H9 (cell line): ENCODE measurements around the gene TMPRSS3. TPM values are rescaled to one million over a fixed set of nuclear protein-coding genes. Genes with fewer than 3 reads are reported as not detected.

ENCODE experiments used
- DNase-seq: peaks from one replicate; pipeline ENCODE4 v3.0.0-alpha.2; 2017
- H2AFZ ChIP-seq: one replicate; pipeline ENCODE4 v1.6.1; 2013; ENCODE audit warnings: mild to moderate bottlenecking, low read length, control low read depth, moderate library complexity
- H2AK5ac ChIP-seq: 2 replicates; pipeline ENCODE4 v1.6.1; 2013; ENCODE audit warnings: low read length, control low read depth, mixed read lengths; ENCODE audit not compliant: insufficient read length
- H2BK120ac ChIP-seq: one replicate; pipeline ENCODE4 v1.6.1; 2013; ENCODE audit warnings: low read depth, mild to moderate bottlenecking, low read length, control low read depth, inconsistent platforms; ENCODE audit not compliant: poor library complexity, severe bottlenecking
- H2BK12ac ChIP-seq: 2 replicates; pipeline ENCODE4 v1.6.1; 2013; ENCODE audit warnings: low read length, control low read depth, mixed read lengths, low read depth; ENCODE audit not compliant: insufficient read length
- H2BK15ac ChIP-seq: 2 replicates; pipeline ENCODE4 v1.6.1; 2013; ENCODE audit warnings: low read depth, low read length, control low read depth
- H2BK20ac ChIP-seq: one replicate; pipeline ENCODE4 v1.6.1; 2013; ENCODE audit warnings: low read depth, mild to moderate bottlenecking, low read length, control low read depth, inconsistent platforms; ENCODE audit not compliant: poor library complexity, severe bottlenecking
- H2BK5ac ChIP-seq: 2 replicates; pipeline ENCODE4 v1.6.1; 2013; ENCODE audit warnings: low read length, control low read depth, mixed read lengths; ENCODE audit not compliant: insufficient read length
- H3K14ac ChIP-seq: 2 replicates; pipeline ENCODE4 v1.6.1; 2013; ENCODE audit warnings: low read length, control low read depth; ENCODE audit not compliant: insufficient read depth
- H3K18ac ChIP-seq: 2 replicates; pipeline ENCODE4 v1.6.1; 2013; ENCODE audit warnings: low read depth, mild to moderate bottlenecking, mixed read lengths, low read length, control low read depth; ENCODE audit not compliant: insufficient read length
- H3K23ac ChIP-seq: 2 replicates; pipeline ENCODE4 v1.6.1; 2013; ENCODE audit warnings: low read length, control low read depth, mixed read lengths, low read depth; ENCODE audit not compliant: insufficient read length
- H3K23me2 ChIP-seq: 2 replicates; pipeline ENCODE4 v1.6.1; 2013; ENCODE audit warnings: low read depth, mild to moderate bottlenecking, mixed read lengths, low read length, control low read depth; ENCODE audit not compliant: insufficient read length, poor library complexity, severe bottlenecking
- H3K27ac ChIP-seq: 2 replicates; pipeline ENCODE4 v1.5.1; 2013; ENCODE audit warnings: low read length, control low read depth, mixed read lengths, low read depth; ENCODE audit not compliant: insufficient read length
- H3K27me3 ChIP-seq: 2 replicates; pipeline ENCODE4 v1.6.1; 2013; ENCODE audit warnings: low read length, control low read depth, inconsistent platforms; ENCODE audit not compliant: insufficient read depth
- H3K4ac ChIP-seq: 2 replicates; pipeline ENCODE4 v1.6.1; 2013; ENCODE audit warnings: low read depth, mild to moderate bottlenecking, control low read depth, inconsistent platforms, low read length, moderate library complexity
- H3K4me1 ChIP-seq: 2 replicates; pipeline ENCODE4 v1.6.1; 2013; ENCODE audit warnings: low read length, control low read depth, inconsistent platforms; ENCODE audit not compliant: insufficient read depth
- H3K4me2 ChIP-seq: 2 replicates; pipeline ENCODE4 v1.6.1; 2013; ENCODE audit warnings: low read length, control low read depth, mixed read lengths; ENCODE audit not compliant: insufficient read length, insufficient read depth
- H3K56ac ChIP-seq: 2 replicates; pipeline ENCODE4 v1.6.1; 2013; ENCODE audit warnings: low read depth, mild to moderate bottlenecking, mixed read lengths, low read length, control low read depth; ENCODE audit not compliant: insufficient read length
- H3K79me1 ChIP-seq: 2 replicates; pipeline ENCODE4 v1.6.1; 2013; ENCODE audit warnings: low read depth, mild to moderate bottlenecking, moderate library complexity, low read length, control low read depth, inconsistent platforms; ENCODE audit not compliant: insufficient read depth, poor library complexity, severe bottlenecking
- H3K79me2 ChIP-seq: 2 replicates; pipeline ENCODE4 v1.6.1; 2013; ENCODE audit warnings: low read length, control low read depth, inconsistent platforms; ENCODE audit not compliant: insufficient read depth
- H3K9ac ChIP-seq: 2 replicates; pipeline ENCODE4 v1.6.1; 2013; ENCODE audit warnings: low read length, control low read depth, mixed read lengths; ENCODE audit not compliant: insufficient read length; ENCODE audit errors: extremely low read depth
- H3K9me3 ChIP-seq: one replicate; pipeline ENCODE4 v1.6.1; 2013; ENCODE audit warnings: low read depth, low read length, inconsistent platforms; ENCODE audit not compliant: control insufficient read depth
- H3T11ph ChIP-seq: one replicate; pipeline ENCODE4 v1.6.1; 2013; ENCODE audit warnings: mild to moderate bottlenecking, low read length, control low read depth, inconsistent platforms
- H4K20me1 ChIP-seq: one replicate; pipeline ENCODE4 v1.6.1; 2013; ENCODE audit not compliant: control insufficient read depth, insufficient read length, insufficient read depth
- H4K5ac ChIP-seq: 2 replicates; pipeline ENCODE4 v1.6.1; 2013; ENCODE audit warnings: low read depth, mild to moderate bottlenecking, mixed read lengths, low read length, control low read depth; ENCODE audit not compliant: insufficient read length
- H4K8ac ChIP-seq: replicated peaks from 2 replicates; pipeline ENCODE4 v1.6.1; 2013; ENCODE audit warnings: low read length, control low read depth, mixed read lengths, low read depth; ENCODE audit not compliant: insufficient read length
- H4K91ac ChIP-seq: 2 replicates; pipeline ENCODE4 v1.6.1; 2013; ENCODE audit warnings: low read depth, mild to moderate bottlenecking, moderate library complexity, mixed read lengths, low read length, control low read depth; ENCODE audit not compliant: insufficient read length
- H3K27ac Mint-ChIP-seq, 3 experiments: 2 replicates in 2 of 3; 3 replicates in 1 of 3; pipeline ENCODE4 v1.8.0; 2020 to 2021; ENCODE audit warnings: mixed read lengths in 3 of 3, mild to moderate bottlenecking in 1 of 3, moderate library complexity in 1 of 3
- H3K27me3 Mint-ChIP-seq: 2 replicates; pipeline ENCODE4 v1.8.0; 2021; ENCODE audit warnings: low read depth, mild to moderate bottlenecking, moderate library complexity, mixed read lengths
- H3K36me3 Mint-ChIP-seq, 3 experiments: 2 replicates in 2 of 3; 3 replicates in 1 of 3; pipeline ENCODE4 v1.8.0; 2020 to 2021; ENCODE audit warnings: low read depth in 3 of 3, mixed read lengths in 3 of 3; ENCODE audit not compliant: insufficient read depth in 1 of 3
- H3K4me1 Mint-ChIP-seq, 2 experiments: 2 replicates each; pipeline ENCODE4 v1.8.0; 2020; ENCODE audit warnings: mixed read lengths in 2 of 2
- H3K4me3 Mint-ChIP-seq, 2 experiments: 2 replicates in 1 of 2; 3 replicates in 1 of 2; pipeline ENCODE4 v1.8.0; 2020 to 2021; ENCODE audit warnings: mild to moderate bottlenecking in 2 of 2, mixed read lengths in 2 of 2, moderate library complexity in 1 of 2
- H3K9me3 Mint-ChIP-seq, 2 experiments: 2 replicates in 1 of 2; 3 replicates in 1 of 2; pipeline ENCODE4 v1.8.0; 2020; ENCODE audit warnings: mild to moderate bottlenecking in 2 of 2, mixed read lengths in 2 of 2, moderate library complexity in 1 of 2
- CTCF ChIP-seq: fragments of 200-600 bp; sonication (generic); conservative IDR thresholded peaks from 3 replicates; pipeline ENCODE4 v1.8.0; 2021; ENCODE audit warnings: antibody characterized with exemption, mild to moderate bottlenecking
- WGBS: extraction: QIAGEN DNeasy Blood & Tissue Kit; methylation state at CpG from one replicate; pipeline ENCODE4 v1.1.7; 2013; ENCODE audit warnings: missing lambda C conversion rate, low lambda C conversion rate, mixed read lengths; ENCODE audit not compliant: insufficient read length; ENCODE audit errors: extremely low coverage; 5-methylcytosine and 5-hydroxymethylcytosine counted together
- total RNA-seq: library from RNA; stranded (reverse); gene quantifications from 2 replicates; pipeline ENCODE4 v1.2.1, GENCODE V29; 2021

The TMPRSS3 gene
- total RNA-seq, 1 experiment from 2014 or later, result 0.31 TPM

GRCh38 chr21:42356046-42356445, 39.8 kb downstream of the TMPRSS3 start:
- no peak overlapping the region for H3K4me3 Mint-ChIP-seq
- no peaks in the 10 kb centered on the region for H3K79me1 ChIP-seq

More at GRCh38 chr21:42356046-42356445, 39.8 kb downstream of the TMPRSS3 start:
- no peak overlapping the region for H3K14ac ChIP-seq
- H4K5ac ChIP-seq, result no peak overlapping the region
- no peaks in the 10 kb centered on the region for H3K9me3 ChIP-seq
- peaks cover 3 to 5% (median 4%) of the 10 kb centered on the region in 3 experiments; a peak in 6 of 7 replicates for H3K36me3 Mint-ChIP-seq
- H4K8ac ChIP-seq, result no peak overlapping the region
- no peak overlapping the region for H2BK5ac ChIP-seq
- no peak overlapping the region for H3K9ac ChIP-seq
- TF ChIP-seq CTCF, result no peak
- no peaks in the 10 kb centered on the region for H4K20me1 ChIP-seq
- no peaks in the 10 kb centered on the region for H3K4me1 ChIP-seq
- no peak overlapping the region for H3K4ac ChIP-seq
- H3K18ac ChIP-seq, result no peak overlapping the region
- peaks cover 4% of the 10 kb centered on the region for H3K27me3 Mint-ChIP-seq
- H3K4me1 Mint-ChIP-seq, result peaks cover 5 to 6% of the 10 kb centered on the region in 2 experiments; a peak in 2 of 4 replicates
- no peak overlapping the region for H3K23ac ChIP-seq
- H2BK20ac ChIP-seq, result no peak overlapping the region
- no peak overlapping the region for H3K4me2 ChIP-seq
- H2AFZ ChIP-seq, result no peak overlapping the region
- no peak overlapping the region for H3K27ac ChIP-seq
- no peaks in the 10 kb centered on the region for H3K23me2 ChIP-seq
- no peak overlapping the region for H4K91ac ChIP-seq
- H3T11ph ChIP-seq, result no peak overlapping the region
- H3K79me2 ChIP-seq, result no peaks in the 10 kb centered on the region
- no CpG with 5 or more reads among the region's 2 CpGs for WGBS
- H3K27ac Mint-ChIP-seq, result no peak overlapping the region
- no peak for DNase-seq
- H2AK5ac ChIP-seq, result no peak overlapping the region
- H3K56ac ChIP-seq, result no peak overlapping the region
- no peaks in the 10 kb centered on the region for H3K27me3 ChIP-seq
- peaks cover 9 to 18% of the 10 kb centered on the region in 2 experiments for H3K9me3 Mint-ChIP-seq
- H2BK15ac ChIP-seq, result no peak overlapping the region
- no peak overlapping the region for H2BK120ac ChIP-seq
- H2BK12ac ChIP-seq, result no peak overlapping the region
